Frontal cortex (tissue), 4 donors: ENCODE data around the gene TSPAN3. TPM values are rescaled to one million over a fixed set of nuclear protein-coding genes. Genes with fewer than 3 reads are reported as not detected.

Source experiments
- DNase-seq, 2 donors: peaks; one replicate each; pipeline ENCODE4 v3.0.0; 2012; ENCODE audit warnings: low spot score in 2 of 2
- FAIRE-seq: peaks from 2 replicates; lab custom pipeline; 2012; peaks lifted over from hg19 to GRCh38; lab: Jason Lieb, UNC
- total RNA-seq: library from RNA; depleted of rRNA; stranded (reverse); fragments of >200 nt; gene quantifications from one replicate; pipeline ENCODE4 v1.2.3, GENCODE V29; 2014
- donor health status: control.
- donor health status: control.
- donor health status: control.

The TSPAN3 gene
- total RNA-seq, 1 donor from 2014 or later, result 229 TPM

DNA sequence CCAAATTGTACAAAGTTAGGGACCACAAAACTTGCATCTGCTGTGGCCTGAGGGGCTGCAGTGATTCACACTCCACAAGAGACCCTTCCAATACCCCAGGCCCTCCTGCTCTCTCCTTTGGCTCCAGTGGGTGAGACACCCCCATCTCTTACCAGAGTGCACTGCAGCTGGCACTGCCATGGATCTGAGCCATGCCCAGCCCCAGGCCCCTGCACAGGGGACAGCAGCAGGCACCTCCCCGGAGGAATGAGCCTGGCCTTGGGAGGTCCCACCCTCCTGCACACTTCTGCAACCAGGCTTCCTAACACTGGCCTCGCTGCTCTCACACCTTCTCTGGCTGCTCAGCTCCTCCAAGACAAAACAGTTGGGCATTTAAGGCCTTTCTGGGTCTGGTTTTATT lies 16.3 kb upstream of the TSPAN3 start:
- FAIRE-seq (no peak), DNase-seq (no peak)

DNA sequence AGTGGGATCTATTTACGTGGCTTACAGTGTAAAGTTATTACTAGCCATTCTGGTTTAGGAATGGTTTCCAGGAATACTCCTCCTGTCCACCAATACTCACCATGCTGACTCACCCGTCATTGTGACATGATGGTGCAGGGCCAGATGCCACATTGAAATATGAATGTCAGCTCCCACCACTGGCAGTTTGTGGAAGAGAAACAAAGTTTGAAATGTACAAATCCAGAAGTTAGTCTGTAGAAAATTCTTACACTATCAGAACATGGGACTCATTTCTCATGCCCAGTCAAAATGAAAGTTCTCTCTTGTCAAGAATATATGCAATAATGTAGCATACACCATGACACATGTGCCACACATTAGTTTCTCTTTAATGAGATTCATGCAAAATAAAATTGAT lies 14.4 kb upstream of the TSPAN3 start:
- no peak for DNase-seq
- FAIRE-seq, result no peak

- FAIRE-seq (no peak), DNase-seq (no peak)
Observed at GRCh38 chr15:77084436-77084835, 13.5 kb upstream of the TSPAN3 start.

DNA sequence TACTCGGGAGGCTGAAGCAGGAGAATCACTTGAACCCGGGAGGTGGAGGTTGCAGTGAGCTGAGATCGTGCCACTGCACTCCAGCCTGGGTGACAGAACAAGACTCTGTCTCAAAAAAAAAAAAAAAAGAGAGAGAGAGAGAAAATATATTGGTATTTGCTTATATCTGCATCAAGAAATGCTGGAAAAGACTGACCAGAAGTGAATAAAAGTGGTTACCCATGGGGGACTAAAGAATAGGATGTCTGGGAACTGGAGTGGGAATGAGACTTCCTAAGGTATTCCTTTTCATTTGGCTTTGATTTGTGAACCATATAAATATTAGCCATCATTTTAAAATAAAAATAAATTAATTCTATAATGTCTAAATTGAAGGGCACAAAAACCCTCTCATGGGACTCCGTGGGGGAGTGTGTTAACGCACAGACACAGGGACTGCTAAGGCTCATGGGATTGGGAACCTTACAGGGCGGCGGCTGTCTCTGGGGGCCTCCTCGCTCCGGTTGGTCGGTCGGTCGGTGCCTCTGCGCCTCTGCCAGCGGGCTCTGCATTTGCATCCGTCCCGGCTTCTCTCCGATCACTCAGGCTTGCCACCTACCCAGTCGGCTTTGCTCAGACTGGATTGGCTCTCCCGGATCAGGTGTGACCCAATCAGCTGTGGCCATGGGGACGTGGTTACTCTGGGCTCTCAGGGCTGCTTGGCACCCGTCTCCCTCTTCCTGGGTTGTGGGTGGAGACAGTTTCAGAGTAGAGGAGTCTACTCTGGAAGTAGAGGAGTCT lies 12.7 kb upstream of the TSPAN3 start:
- DNase-seq (peak; percentile 31 to 83), FAIRE-seq (no peak)

DNA sequence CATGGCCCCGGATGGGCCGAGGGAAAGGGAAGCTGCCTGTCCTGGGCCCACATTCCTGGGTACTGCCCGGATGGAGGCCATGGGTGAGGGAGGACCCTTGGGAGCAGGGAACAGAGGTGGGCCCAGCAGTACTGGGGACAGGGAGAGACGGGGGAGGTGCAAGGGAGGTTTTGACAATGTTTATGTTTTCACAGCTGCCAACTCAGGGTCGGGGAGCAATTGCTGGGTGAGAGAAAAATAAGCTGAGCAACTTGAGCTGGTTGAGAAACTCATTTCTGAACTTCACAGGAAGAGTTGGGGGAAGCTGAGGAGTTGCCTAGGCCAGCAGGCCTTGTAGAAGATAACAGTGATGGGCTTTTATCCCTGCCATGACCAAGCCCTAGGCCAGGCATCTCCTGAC lies 11.1 kb upstream of the TSPAN3 start:
- FAIRE-seq (no peak), DNase-seq (no peak)

GRCh38 chr15:77076323-77076915 lies 5.5 kb upstream of the TSPAN3 start:
- no peak for FAIRE-seq
- no peak for DNase-seq

DNA sequence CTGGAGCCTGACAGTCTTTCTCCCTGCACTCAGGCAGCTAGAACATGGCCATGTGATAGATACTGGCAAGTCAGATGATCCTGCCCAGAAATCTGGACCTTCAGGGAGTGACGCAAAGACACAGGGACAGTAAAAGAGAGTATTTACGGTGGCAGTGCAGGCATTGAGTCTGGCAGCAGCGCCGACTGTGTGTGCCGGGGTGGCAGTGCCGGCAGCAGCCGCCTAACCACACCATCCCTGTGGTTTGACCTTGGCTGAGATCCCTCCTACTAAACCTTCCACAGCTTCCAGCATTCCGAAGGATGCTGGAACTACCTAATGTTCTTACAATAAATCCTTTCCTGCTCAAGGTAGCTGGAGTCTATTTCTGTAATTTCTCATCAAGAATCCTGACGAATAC lies 4.6 kb upstream of the TSPAN3 start:
- DNase-seq, result no peak
- FAIRE-seq, result no peak

DNA sequence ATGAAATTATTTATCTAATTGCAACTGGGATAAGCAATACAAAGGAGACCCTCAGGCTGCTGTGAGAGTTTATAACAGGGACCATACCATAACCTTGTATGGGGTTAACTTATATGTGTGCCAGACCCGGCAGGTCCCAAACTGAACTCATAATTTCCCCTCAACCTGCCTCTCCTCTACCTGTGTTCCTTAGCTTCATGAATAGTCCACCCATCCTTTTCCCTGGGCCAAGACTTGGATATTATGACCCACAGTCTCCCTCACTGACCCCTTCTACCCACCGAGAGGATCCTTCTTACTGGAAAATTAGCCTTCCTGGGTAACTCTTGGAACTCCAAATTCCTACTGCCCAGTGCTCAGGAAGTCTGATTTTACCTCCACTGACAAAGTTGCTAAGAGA lies 3.4 kb upstream of the TSPAN3 start:
- no peak for FAIRE-seq

GRCh38 chr15:77071305-77072223 lies 655 bp upstream of the TSPAN3 start:
- DNase-seq, result no peak
- FAIRE-seq, result no peak

More for the DNA sequence above, 3.4 kb upstream of the TSPAN3 start:
- DNase-seq, result no peak

- FAIRE-seq, result no peak
Observed at GRCh38 chr15:77070180-77070494, 772 bp downstream of the TSPAN3 start.

GRCh38 chr15:77069521-77070121 lies 1.3 kb downstream of the TSPAN3 start:
- no peak for DNase-seq
- FAIRE-seq, result no peak

More at GRCh38 chr15:77070180-77070494, 772 bp downstream of the TSPAN3 start:
- no peak for DNase-seq

DNA sequence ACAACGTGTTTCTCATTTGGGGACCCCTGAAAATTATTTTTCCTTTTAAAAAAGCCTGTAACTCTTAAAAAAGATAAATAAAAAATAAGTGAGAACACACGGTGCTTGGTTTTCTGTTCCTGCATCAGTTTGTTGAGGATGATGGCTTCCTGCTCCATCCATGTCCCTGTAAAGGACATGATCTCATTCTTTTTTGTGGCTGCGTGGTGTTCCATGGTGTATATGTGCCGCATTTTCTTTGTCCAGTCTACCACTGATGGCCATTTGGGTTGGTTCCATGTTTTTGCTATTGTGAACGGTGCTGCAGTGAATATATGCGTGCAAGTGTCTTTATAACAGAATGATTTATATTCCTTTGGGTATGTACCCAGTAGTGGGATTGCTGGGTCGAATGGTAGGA lies 2.3 kb downstream of the TSPAN3 start:
- no peak for DNase-seq
- FAIRE-seq, result no peak

- DNase-seq (no peak), FAIRE-seq (no peak)
Observed at GRCh38 chr15:77067691-77068367, 3.1 kb downstream of the TSPAN3 start.

DNA sequence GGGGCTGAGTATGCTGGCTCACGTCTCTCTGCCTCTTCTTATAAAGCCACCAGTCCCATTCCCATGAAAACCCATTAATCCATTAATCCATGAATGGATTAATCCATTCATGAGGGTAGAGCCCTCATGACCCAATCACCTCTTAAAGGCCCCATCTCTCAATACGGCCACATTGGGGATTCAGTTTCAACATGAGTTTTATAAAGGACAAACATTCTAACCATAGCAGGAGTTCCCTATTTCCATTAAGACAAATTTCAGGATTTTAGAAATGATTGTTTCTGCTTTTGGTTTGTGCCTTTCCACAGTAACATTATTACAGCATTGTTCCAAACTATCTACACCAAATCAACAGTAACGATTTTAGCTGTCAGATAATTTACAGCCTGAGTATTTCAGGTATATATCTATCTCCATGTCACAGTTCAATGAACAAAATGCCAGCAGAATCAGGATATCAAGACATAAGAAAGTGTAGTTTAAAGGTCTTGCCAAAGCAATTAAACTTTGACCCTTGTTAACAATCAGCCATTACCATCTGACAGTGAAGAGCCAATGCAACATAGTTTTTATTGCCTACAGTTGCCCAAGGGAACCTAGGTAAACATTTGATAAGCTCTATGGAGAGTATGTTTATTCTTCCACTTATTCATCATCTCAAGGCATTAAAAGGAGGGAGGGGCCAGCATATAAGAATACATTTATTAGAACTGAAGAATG lies 3.8 kb downstream of the TSPAN3 start:
- FAIRE-seq (no peak), DNase-seq (no peak)

- DNase-seq (no peak), FAIRE-seq (no peak)
Observed at GRCh38 chr15:77064539-77065308, 6.2 kb downstream of the TSPAN3 start.

DNA sequence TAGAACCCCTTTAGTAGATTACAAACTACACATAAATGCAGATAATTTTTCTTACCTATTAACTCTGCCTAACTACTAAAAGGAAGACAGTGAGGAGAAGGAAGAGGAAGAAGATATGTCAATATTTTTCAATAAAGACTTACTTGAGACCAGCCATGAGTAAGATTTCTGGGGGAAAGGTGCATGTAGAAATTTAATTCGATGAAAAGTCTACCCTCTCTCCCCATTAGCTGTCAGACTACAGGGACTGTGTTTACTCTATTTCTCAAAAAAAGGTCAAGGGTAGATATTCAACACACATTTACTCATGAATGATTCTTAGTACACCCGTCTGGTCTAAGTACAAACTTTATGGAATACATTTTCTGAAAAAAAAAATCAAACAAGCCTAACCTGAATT lies 6.8 kb downstream of the TSPAN3 start:
- no peak for FAIRE-seq

DNA sequence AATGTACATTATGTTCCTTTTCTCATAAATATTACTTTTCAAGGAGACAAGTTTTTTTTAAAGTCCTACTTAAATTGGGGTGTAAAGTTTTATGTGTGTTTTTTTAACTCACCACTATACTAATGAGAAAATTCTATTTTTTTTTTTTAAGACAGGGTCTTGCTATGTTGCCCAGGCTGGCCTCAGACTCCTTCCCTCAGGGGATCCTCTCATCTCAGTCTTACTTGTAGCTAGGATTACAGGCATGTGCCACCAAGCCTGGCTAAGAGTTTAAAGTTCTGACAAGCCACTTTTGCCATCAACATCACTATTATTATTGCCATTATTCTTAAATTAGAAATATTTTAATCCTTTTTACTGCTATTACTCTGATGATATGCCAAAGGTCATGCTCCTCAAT lies 7.7 kb downstream of the TSPAN3 start:
- FAIRE-seq (no peak), DNase-seq (no peak)

More for the DNA sequence above, 6.8 kb downstream of the TSPAN3 start:
- no peak for DNase-seq

DNA sequence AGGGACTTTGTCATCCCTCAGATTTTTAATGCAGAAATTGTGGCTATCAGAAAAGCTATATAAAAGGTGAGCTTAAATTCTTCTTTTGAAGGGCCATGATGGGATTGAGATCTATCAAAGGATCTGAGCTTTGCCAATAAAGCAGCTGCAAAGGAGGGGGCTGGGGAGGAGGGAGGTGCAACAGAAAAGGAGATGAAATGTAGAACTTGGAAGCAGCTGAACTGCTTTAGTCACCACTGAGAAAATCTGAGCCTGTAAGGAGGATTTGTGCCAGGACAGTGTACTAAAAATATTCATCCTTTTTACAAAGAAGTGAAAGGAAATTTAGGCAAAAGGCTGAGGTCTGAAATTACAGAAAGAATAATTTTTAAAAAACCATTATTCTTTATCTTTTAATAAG lies 10.4 kb downstream of the TSPAN3 start:
- FAIRE-seq, result no peak
- DNase-seq, result no peak
